GM18505 (cell line): ENCODE measurements around the gene MOB3B.

ENCODE experiments used
- ATAC-seq: cut with Tn5 transposase; IDR thresholded peaks from one replicate; pipeline ENCODE4 v1.9.1; 2021; ENCODE audit not compliant: unreplicated experiment
- POLR2A ChIP-seq: IDR thresholded peaks from 4 replicates; pipeline ENCODE4 v1.6.1; 2011; ENCODE audit warnings: borderline replicate concordance; ENCODE audit not compliant: insufficient read depth, insufficient read length; ENCODE audit errors: extremely low read depth

The MOB3B gene

DNA sequence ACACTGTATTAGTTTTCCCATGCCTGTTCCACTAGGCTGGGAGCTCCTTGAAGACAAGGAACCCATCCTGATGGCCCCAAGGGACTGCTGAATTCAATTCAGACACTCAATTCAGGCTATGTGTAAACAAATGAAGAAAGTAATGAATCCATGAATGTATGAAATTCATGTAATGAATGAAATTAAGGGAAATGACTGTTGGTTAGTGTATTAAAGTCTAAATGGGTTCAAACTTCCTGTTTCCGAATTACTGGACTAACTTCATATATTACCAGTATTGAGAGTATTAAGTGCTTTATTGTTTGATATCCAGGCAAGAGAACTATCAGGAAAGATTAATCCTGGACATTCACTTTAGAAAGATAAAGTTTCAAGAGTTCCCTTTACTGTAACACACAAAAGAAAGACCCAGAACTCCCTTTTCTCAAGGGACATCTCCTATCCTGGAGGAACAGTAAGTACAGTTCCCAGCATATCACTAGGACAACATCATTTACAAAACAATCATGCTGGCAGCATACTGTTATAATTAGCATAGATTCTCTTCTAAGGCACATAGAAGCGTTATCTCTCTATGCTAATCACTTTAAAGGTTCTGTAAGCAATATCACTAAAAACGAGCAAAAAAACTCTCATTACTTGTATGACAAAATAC, 34.0 kb downstream of the MOB3B start:
- no peak for TF ChIP-seq POLR2A
- no peak for ATAC-seq

DNA sequence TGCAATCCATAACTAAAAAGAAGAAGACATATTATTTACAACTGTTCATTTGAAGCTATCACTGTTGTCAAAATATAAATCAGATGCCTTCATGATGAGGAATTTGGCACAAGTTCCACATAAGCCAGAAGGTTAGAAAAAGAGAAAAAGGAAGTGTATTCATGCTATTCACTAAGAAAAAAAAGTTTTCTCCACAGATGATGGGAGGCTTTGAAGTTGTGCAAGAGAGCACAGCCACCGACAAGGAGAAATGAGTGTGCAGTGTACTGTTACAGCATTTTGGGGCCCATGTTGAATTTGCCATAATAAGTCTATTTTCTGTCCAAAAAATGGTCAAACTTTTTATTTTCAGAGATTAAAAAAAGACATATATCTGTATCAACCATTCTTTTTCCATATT, 38.5 kb downstream of the MOB3B start:
- peak; percentile 63 for ATAC-seq
- no peak for TF ChIP-seq POLR2A

DNA sequence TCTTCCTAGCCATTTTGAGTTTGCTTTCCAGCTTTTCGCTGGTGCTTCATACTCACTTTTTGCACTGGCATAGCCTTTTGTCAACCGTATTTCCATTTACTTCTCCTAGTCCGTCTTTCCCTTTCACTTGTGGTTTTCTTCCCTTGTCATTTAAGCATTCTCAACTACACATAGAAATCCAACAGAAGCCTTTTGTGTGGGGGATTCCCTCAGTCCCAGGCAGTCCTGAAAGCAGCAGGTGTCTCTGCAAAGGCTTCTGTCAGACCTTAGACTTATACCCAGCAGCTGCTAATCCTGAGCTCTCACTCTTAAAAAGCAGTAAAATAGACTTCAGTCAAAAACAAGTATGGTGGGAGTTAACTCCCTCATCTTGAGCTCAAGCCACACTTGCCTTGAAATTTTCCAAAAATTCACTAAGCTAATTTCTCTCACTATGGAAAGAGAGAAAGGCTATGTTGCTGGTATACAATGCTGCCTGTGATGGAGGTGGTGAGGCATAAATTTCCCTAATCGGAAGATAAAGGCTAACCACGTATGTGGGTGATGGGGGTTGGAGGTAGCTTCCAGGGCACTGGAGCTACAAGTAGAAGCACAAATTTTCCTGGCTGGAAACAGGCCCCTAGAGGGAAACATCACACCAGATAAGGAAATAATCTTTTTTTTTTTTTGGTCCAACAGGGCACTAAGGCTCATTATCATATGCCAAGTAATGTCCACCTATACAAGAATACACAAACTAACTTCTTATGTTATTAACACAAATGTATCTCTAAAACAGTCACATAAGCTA, 40.3 kb downstream of the MOB3B start:
- peak; percentile 56 for ATAC-seq
- TF ChIP-seq POLR2A: no peak

DNA sequence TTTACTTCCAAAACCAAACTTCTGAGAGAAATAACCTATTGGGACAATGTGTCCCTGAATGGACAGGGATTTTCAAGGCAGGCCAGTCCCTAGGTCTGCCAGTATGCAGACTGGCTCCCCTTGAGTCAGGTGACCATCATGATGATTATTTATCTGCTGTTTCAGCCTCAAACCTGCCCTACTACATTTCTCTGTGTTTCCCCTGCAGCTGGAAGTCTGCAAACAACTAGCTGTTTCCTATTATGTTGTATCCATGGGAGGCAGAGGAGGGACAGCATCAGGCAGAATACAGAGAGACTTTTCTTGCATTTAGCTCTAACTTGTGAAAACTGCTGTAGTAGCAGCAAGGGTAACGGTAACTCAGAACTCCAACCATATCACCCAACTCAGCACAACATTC, 41.7 kb downstream of the MOB3B start:
- ATAC-seq: no peak
- TF ChIP-seq POLR2A: no peak

DNA sequence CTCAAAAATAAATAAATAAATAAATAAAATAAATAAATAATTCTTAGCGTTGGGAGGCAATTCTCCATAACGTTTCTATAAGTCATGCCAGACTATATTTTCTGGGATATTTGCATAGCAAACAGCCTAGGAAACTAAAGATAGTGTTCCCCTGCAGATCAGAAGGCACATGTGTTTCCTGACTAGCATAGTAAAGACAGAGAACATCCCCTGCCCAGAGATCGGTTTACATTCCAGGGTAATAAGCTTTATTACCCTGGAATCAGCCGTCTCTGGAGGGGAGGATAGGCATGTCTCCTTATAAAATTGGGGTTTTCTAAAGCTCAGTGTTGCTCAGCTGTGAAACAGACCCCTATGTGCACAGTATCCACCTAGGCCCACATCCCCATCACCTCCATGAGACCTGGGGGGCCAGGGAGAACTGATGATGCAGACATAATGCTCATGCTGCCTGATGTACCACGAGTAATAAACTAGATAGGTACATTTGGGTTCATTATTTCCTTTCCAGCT, 42.4 kb downstream of the MOB3B start:
- TF ChIP-seq POLR2A: no peak
- no peak for ATAC-seq

DNA sequence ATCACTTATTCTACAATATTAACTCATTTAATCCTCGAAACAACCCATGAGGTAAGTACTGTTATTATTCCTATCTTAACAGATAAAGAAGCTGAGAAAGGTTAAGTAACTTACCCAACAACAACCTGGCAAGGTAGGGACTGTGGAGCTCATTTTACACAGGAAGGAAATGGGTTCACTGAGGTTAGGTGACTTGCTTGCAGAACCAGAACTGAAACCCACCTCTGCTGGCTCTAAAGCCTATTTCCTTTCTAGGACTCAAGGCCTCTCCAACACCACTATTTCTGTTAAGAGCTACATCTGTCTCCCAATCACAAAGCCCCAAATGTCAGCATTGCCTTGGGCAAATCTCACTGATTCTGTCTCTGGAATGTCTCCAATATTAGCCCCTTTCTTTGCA, 44.5 kb downstream of the MOB3B start:
- TF ChIP-seq POLR2A: no peak
- peak; percentile 76 for ATAC-seq

DNA sequence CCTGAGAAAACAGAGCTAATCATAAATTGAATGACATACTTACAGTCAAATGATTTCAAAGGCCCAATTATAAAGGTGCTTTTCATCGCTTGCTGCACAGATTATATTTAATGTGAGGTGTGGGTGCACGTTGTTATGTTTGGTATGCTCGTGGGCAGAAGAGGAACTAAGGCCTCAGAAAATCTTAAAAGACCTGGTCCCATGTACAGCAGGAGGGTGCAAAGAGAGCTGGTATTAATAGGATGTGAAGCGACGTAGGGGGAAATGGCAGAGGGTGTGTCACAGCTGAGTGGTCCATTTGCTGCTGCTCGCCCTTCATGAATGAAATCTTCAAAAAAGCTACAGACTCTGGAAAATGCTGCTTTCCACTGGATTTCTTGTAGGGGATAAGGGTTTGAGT, 46.0 kb downstream of the MOB3B start:
- TF ChIP-seq POLR2A: no peak
- ATAC-seq: no peak

DNA sequence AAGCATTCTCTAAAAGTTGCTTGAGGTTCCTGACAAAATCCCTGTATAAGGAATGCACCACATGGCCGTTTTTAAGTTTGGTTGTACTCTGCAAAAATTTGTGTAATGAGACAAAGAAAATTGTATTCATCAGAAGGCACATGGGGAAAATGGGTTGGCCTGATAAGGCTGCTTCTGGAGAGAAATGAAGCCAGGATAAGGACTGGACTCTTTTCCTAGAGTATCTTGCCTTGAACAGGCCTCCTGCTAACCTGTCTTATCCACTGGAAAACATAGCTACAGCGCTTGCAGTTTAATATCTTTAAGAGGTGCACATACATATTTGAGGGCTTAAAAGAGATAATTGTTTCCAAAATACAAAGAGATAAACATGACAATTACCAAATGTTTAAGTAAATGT, 46.9 kb downstream of the MOB3B start:
- TF ChIP-seq POLR2A: no peak
- no peak for ATAC-seq

DNA sequence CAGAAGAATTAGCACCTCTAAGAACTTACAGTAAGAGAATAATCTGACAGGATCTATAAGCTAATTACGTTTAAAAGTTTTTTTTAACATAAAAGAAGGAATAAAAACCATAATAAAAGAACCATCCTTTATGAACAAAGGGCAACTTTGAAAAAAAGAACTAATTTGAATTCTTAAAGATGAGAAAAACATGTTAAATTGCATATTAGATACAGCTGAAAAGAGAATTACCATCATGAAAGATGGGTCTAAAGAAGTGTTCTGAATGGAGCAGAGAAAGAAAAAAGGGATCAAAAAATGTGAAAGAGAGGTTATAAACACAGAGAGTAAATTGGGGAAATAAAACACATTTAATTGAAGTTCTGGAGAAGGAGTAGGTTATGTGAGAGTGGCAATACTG, 51.3 kb downstream of the MOB3B start:
- no peak for TF ChIP-seq POLR2A
- no peak for ATAC-seq

DNA sequence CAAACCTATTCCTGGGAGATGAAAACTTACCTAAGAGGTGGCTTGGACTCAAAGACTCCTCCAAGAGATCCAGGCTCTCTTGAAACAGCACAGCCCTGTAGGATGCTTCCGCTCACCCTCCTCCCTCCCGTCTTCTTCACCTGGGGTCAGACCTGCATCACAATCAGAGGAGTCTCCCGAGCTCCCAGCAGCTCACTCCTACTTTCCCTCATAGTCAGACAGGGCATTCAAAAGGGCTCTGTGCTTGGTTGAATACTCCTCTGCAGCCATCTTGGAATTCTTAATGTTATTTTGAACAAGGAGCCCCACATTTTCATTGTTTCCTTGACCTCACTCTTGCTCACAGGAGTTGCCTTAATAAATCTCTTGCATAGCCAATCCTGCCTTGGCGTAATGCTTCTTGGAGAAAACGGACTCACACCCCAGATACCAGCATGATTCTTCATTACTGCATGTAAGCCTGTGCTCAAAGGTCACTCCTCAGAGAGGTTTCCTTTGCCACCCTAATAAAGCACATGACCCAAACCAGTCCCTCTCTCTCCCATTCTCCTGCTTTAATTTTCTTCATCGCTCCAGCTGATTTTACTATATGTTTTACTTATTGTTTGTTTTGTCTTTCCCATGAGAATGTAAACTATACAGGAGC, 52.6 kb downstream of the MOB3B start:
- no peak for TF ChIP-seq POLR2A
- no peak for ATAC-seq

DNA sequence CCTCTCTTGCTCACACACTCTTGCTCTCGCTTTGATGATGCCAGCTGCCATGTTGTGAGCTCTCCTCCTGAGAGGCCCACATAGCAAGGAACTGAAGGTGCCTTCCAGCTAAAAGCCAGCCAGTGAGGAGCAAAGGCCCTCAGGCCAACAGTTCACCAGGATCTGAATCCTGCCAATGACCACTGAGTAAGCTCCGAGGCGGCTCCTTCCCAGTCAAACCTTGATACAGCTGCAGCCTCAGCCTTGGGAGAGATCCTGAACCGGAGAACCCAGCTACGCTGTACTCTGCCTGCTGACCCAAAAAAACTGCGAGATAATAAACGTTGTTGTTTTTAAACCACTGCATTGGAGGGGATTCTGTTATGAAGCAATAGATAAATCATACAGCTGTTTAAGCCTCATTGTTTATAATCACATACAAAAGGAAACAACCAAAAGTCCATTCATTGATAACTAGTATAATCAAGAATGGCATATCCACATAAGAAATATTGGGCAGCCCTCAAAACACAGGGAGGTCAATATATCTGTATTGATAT, 54.5 kb downstream of the MOB3B start:
- no peak for TF ChIP-seq POLR2A

DNA sequence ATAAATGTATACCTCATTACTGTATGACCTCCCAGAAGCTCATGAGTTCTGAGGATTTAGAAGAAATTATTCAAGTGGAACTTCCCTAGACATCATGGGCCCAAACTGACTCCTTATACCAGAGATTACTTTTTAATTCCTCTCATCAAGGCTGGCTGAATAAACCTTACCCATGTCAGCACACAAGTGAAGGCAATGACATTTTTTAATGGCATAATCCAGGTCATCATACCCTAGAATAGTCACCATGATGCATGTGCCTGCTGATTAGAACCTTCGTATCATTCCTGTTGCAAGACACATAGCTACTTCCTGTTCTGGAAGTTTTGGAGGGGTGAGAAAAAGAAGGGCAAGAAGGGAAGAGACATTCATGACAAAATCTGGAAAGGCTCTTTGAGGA, 55.3 kb downstream of the MOB3B start:
- no peak for TF ChIP-seq POLR2A
- ATAC-seq: no peak

More for the DNA sequence above, 54.5 kb downstream of the MOB3B start:
- ATAC-seq: no peak

DNA sequence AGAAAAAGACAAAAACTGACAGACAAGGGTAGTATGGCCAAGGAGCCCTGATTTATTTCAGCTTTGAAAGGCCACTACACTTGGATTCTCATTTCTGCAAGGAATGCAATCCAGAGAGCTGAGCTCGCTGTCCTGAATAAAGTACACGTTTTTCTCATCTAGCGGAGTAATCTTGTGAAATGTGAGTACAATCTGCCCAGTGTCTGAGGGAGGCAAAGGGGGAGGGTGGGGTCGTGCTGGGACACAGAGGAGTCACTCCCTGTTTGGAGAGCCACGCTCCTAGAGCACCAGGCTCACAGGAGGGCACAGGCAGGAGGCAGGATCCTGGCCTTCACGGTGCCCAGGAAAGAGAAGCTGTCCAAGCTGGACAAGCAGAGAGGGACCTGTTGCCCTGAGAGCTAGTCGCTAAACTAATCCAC, 56.5 kb downstream of the MOB3B start:
- ATAC-seq: no peak

More for the DNA sequence above, 56.5 kb downstream of the MOB3B start:
- TF ChIP-seq POLR2A: no peak
